OCI-LY7 (cell line): ENCODE results near the gene ODC1. TPM values are rescaled to one million over a fixed set of nuclear protein-coding genes. Genes with fewer than 3 reads are reported as not detected.

Source experiments
- BruUV-seq: library from RNA; stranded (reverse); fragments of 400-500 nt; replicated peaks from 2 replicates; lab custom pipeline; 2021; lab: Mats Ljungman, UMichigan
- CTCF ChIA-PET: fragments of 300-600 bp; sonication (Branson Sonifier 250); formaldehyde crosslinking; loops from one replicate; lab custom pipeline; 2022; ENCODE audit warnings: antibody characterized with exemption; ENCODE audit not compliant: unreplicated experiment; lab: Charles Lee
- POLR2A ChIA-PET: fragments of 300-600 bp; sonication (Branson Sonifier 250); formaldehyde crosslinking; loops from one replicate; lab custom pipeline; 2022; ENCODE audit warnings: antibody characterized with exemption; lab: Charles Lee
- DNase-seq: peaks from one replicate; pipeline ENCODE4 v3.0.0-alpha.2; 2015; ENCODE audit warnings: low spot score
- H2AFZ ChIP-seq: fragments of 200-600 bp; sonication (generic), shearing (Covaris generic); 2 replicates; pipeline ENCODE4 v1.6.1; 2014; ENCODE audit warnings: mild to moderate bottlenecking, antibody characterized with exemption, low read length, moderate library complexity
- H3K27ac ChIP-seq: fragments of 200-600 bp; sonication (generic); 2 replicates; pipeline ENCODE4 v1.5.1; 2014; ENCODE audit warnings: mixed run types, low read depth, mild to moderate bottlenecking, moderate library complexity, low read length, inconsistent platforms; ENCODE audit not compliant: poor library complexity, severe bottlenecking
- H3K36me3 ChIP-seq: fragments of 200-600 bp; sonication (generic); 2 replicates; pipeline ENCODE4 v1.6.1; 2014; ENCODE audit warnings: mild to moderate bottlenecking, antibody characterized with exemption, low read length, moderate library complexity, mixed read lengths; ENCODE audit not compliant: insufficient read depth
- H3K4me1 ChIP-seq: fragments of 200-600 bp; sonication (generic); 2 replicates; pipeline ENCODE4 v1.5.1; 2014; ENCODE audit warnings: mild to moderate bottlenecking, low read length; ENCODE audit not compliant: insufficient read depth, poor library complexity, severe bottlenecking
- H3K4me2 ChIP-seq: fragments of 200-600 bp; sonication (generic); 2 replicates; pipeline ENCODE4 v1.6.1; 2014; ENCODE audit warnings: mild to moderate bottlenecking, low read length
- H3K4me3 ChIP-seq: fragments of 200-600 bp; sonication (generic); 2 replicates; pipeline ENCODE4 v1.5.1; 2014; ENCODE audit warnings: mild to moderate bottlenecking, low read depth, low read length; ENCODE audit not compliant: poor library complexity, severe bottlenecking
- H3K79me2 ChIP-seq: fragments of 200-600 bp; sonication (generic); 2 replicates; pipeline ENCODE4 v1.6.1; 2016; ENCODE audit warnings: low read depth, mild to moderate bottlenecking, low read length, moderate library complexity, mixed read lengths; ENCODE audit not compliant: insufficient read depth
- H3K9me2 ChIP-seq: fragments of 200-600 bp; sonication (generic); 2 replicates; pipeline ENCODE4 v1.6.1; 2016; ENCODE audit warnings: mild to moderate bottlenecking, low read length, mixed read lengths; ENCODE audit not compliant: insufficient read depth
- H3K9me3 ChIP-seq: fragments of 200-600 bp; sonication (generic); 2 replicates; pipeline ENCODE4 v1.6.1; 2014; ENCODE audit warnings: mild to moderate bottlenecking, mixed run types, low read length, mixed read lengths
- H4K20me1 ChIP-seq: fragments of 200-600 bp; sonication (generic); 2 replicates; pipeline ENCODE4 v1.6.1; 2014; ENCODE audit warnings: mild to moderate bottlenecking, antibody characterized with exemption, low read length, moderate library complexity, mixed read lengths; ENCODE audit not compliant: insufficient read depth
- EZH2phosphoT487 ChIP-seq: fragments of 200-600 bp; sonication (generic); IDR thresholded peaks from 2 replicates; pipeline ENCODE4 v1.6.1; 2018; ENCODE audit warnings: low read depth, borderline replicate concordance, mild to moderate bottlenecking, mixed run types, antibody characterized with exemption, low read length, moderate library complexity, mixed read lengths
- intact Hi-C: fragments of 100-400 bp; cut with micrococcal nuclease; formaldehyde crosslinking; loops from one replicate; pipeline ENCODE4 v1.10.0; 2022; ENCODE audit not compliant: unreplicated experiment
- total RNA-seq, 2 experiments: library from RNA; depleted of rRNA in 1 of 2; stranded (reverse); fragments of >200 nt in 1 of 2; shearing (Covaris generic) in 1 of 2; gene quantifications; 2 replicates each; pipeline ENCODE4 v1.2.3, GENCODE V29; 2014 to 2022
- TF ChIP-seq, protein P1 (sequence below): fragments of 200-600 bp; sonication (generic); conservative IDR thresholded peaks from 2 replicates; pipeline ENCODE4 v1.5.1; 2014; ENCODE audit warnings: mild to moderate bottlenecking, antibody characterized with exemption, low read length, moderate library complexity, mixed read lengths

The ODC1 gene
- total RNA-seq, 2 experiments from 2014 or later: 256 to 273 TPM

DNA sequence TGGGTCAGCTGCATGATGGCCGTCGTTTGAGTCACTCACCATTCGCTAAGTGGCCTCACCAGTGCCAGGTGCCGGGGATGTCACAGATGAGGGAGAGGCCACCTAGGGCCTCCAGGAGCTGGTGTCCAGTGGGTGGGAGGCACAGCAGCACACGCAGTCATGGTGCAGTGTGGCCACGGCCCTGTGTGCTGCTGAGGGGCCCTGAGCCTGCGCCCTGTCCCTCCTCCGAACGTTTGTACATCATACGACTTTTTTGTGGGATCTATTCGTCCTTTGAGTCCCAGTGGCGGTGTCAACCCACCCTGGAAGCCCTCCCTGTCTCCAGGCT lies 30.1 kb upstream of the ODC1 start:
- TF ChIP-seq, protein P1, sequence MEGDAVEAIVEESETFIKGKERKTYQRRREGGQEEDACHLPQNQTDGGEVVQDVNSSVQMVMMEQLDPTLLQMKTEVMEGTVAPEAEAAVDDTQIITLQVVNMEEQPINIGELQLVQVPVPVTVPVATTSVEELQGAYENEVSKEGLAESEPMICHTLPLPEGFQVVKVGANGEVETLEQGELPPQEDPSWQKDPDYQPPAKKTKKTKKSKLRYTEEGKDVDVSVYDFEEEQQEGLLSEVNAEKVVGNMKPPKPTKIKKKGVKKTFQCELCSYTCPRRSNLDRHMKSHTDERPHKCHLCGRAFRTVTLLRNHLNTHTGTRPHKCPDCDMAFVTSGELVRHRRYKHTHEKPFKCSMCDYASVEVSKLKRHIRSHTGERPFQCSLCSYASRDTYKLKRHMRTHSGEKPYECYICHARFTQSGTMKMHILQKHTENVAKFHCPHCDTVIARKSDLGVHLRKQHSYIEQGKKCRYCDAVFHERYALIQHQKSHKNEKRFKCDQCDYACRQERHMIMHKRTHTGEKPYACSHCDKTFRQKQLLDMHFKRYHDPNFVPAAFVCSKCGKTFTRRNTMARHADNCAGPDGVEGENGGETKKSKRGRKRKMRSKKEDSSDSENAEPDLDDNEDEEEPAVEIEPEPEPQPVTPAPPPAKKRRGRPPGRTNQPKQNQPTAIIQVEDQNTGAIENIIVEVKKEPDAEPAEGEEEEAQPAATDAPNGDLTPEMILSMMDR: no peak
- no peak for TF ChIP-seq EZH2phosphoT487
- ChIA-PET POLR2A (no interaction called here), CTCF (no interaction called here)
- Histone ChIP-seq H3K4me1 (no peaks in the 10 kb centered on the region), H3K4me3 (no peak overlapping the region), H4K20me1 (no peaks in the 10 kb centered on the region), H3K36me3 (no peaks in the 10 kb centered on the region), H3K27ac (no peak overlapping the region), H3K79me2 (no peaks in the 10 kb centered on the region), H2AFZ (no peak overlapping the region), H3K9me3 (no peaks in the 10 kb centered on the region), H3K4me2 (no peak overlapping the region), H3K9me2 (no peaks in the 10 kb centered on the region)
- no peak for DNase-seq
- intact Hi-C loops: no loop called here
- no TSS peak for BruUV-seq

GRCh38 chr2:10477443-10478297 lies 29.5 kb upstream of the ODC1 start:
- no peaks in the 10 kb centered on the region for H3K4me1 ChIP-seq
- no peak overlapping the region for H3K4me3 ChIP-seq
- intact Hi-C loops: no loop called here
- H2AFZ ChIP-seq: no peak overlapping the region
- BruUV-seq: no TSS peak
- H4K20me1 ChIP-seq: no peaks in the 10 kb centered on the region
- H3K9me2 ChIP-seq: no peaks in the 10 kb centered on the region
- no peak for DNase-seq
- no peaks in the 10 kb centered on the region for H3K79me2 ChIP-seq
- no peak for TF ChIP-seq EZH2phosphoT487
- TF ChIP-seq, protein P1: no peak
- no peak overlapping the region for H3K27ac ChIP-seq
- H3K36me3 ChIP-seq: no peaks in the 10 kb centered on the region
- no peak overlapping the region for H3K4me2 ChIP-seq
- ChIA-PET CTCF (no interaction called here), POLR2A (no interaction called here)
- H3K9me3 ChIP-seq: no peaks in the 10 kb centered on the region

DNA sequence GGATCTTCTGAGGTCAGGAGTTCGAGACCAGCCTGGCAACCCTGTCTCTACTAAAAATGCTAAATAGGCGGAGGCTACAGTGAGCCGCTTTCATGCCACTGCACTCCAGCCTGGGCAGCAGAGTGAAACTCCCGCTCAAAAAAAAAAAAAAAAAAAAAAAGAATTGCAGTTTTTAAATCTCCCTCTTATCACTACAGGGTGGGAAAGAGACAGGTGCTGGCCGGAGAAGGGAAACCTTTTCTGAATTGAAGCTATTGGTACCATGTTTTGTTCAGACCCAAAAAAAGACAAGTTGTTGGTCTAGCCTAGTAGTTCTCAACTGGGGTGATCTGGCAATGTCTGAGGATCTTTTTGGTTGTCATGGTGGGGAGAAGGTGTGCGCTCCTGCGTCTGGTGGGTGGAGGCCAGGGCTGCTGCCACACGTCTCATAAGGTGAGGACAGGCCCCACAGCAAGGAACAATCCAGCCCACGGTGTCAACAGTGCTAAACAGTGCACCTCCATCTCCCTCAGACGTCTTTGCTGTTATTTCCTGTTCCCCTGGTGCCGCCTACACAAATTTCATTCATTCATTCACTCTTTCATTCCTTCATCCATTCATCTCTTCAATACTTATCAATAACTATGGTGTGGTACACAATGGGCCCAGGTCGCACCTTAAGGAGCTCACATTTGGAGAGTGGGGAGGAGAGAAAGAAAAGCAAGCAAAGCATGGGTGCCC lies 28.8 kb upstream of the ODC1 start:
- H3K27ac ChIP-seq: no peak overlapping the region
- ChIA-PET CTCF (no interaction called here), POLR2A (no interaction called here)
- BruUV-seq: no TSS peak
- H3K36me3 ChIP-seq: no peaks in the 10 kb centered on the region
- H3K9me3 ChIP-seq: no peaks in the 10 kb centered on the region
- H3K79me2 ChIP-seq: no peaks in the 10 kb centered on the region
- H3K4me2 ChIP-seq: no peak overlapping the region
- TF ChIP-seq, protein P1: no peak
- TF ChIP-seq EZH2phosphoT487: no peak
- H2AFZ ChIP-seq: no peak overlapping the region
- H3K4me1 ChIP-seq: no peaks in the 10 kb centered on the region
- no peaks in the 10 kb centered on the region for H4K20me1 ChIP-seq
- no peak overlapping the region for H3K4me3 ChIP-seq
- intact Hi-C loops: no loop called here
- no peak for DNase-seq
- H3K9me2 ChIP-seq: no peaks in the 10 kb centered on the region
